HG03066 (cell line): ENCODE measurements around the gene RIN1.

Source experiments
- ATAC-seq: cut with Tn5 transposase; IDR thresholded peaks from one replicate; pipeline ENCODE4 v1.9.1; 2021; ENCODE audit warnings: low read depth; ENCODE audit not compliant: unreplicated experiment

The RIN1 gene

GRCh38 chr11:66302656-66303055, 33.6 kb downstream of the RIN1 start:
- no peak for ATAC-seq

GRCh38 chr11:66299186-66299585, 37.0 kb downstream of the RIN1 start:
- ATAC-seq: no peak

- no peak for ATAC-seq
Measured at GRCh38 chr11:66297610-66298009, 38.6 kb downstream of the RIN1 start.

- no peak for ATAC-seq
Measured at GRCh38 chr11:66294626-66295620, 41.3 kb downstream of the RIN1 start.

GRCh38 chr11:66293777-66294625, 42.2 kb downstream of the RIN1 start:
- no peak for ATAC-seq

GRCh38 chr11:66293352-66293751, 42.9 kb downstream of the RIN1 start:
- ATAC-seq: no peak

GRCh38 chr11:66292543-66293332, 43.5 kb downstream of the RIN1 start:
- no peak for ATAC-seq

- no peak for ATAC-seq
Measured at GRCh38 chr11:66291706-66292542, 44.3 kb downstream of the RIN1 start, which contains the start of gene TMEM151A. TMEM151A (plus strand) TSS chr11:66291894; CDS start chr11:66292014, 120 bp downstream.

- ATAC-seq: no peak
Measured at GRCh38 chr11:66291303-66291705, 44.9 kb downstream of the RIN1 start.

GRCh38 chr11:66290330-66290621, 46.0 kb downstream of the RIN1 start:
- ATAC-seq: no peak

GRCh38 chr11:66289548-66290329, 46.5 kb downstream of the RIN1 start:
- peak; percentile 41 for ATAC-seq

- ATAC-seq: peak; percentile 94
Measured at GRCh38 chr11:66288671-66289547, 47.3 kb downstream of the RIN1 start, which contains the start of gene YIF1A. YIF1A (minus strand) TSS chr11:66289143; CDS start chr11:66288985, 158 bp downstream.

GRCh38 chr11:66287889-66288670, 48.2 kb downstream of the RIN1 start:
- no peak for ATAC-seq

GRCh38 chr11:66287211-66287888, 48.9 kb downstream of the RIN1 start:
- no peak for ATAC-seq

GRCh38 chr11:66286699-66287098, 49.5 kb downstream of the RIN1 start:
- no peak for ATAC-seq

GRCh38 chr11:66285250-66285947, 50.8 kb downstream of the RIN1 start:
- no peak for ATAC-seq
